Cerebellar cortex (tissue), 1 donor: Measurements from ENCODE around the gene NDST1.
A peak's percentile ranks its signal among the peaks of the same experiment; 100 is the strongest.

Experiments used
- DNase-seq: peaks from one replicate; pipeline ENCODE4 v3.0.0-alpha.2; 2015; ENCODE audit warnings: low spot score

The NDST1 gene

GRCh38 chr5:150544611-150545219 lies 36.8 kb downstream of the NDST1 start:
- peak; percentile 65 for DNase-seq

- no peak for DNase-seq
Measured at GRCh38 chr5:150545246-150545645, 37.3 kb downstream of the NDST1 start.

GRCh38 chr5:150548123-150548522 lies 40.2 kb downstream of the NDST1 start:
- no peak for DNase-seq

GRCh38 chr5:150549735-150550134 lies 41.8 kb downstream of the NDST1 start:
- no peak for DNase-seq

GRCh38 chr5:150550286-150550685 lies 42.4 kb downstream of the NDST1 start:
- no peak for DNase-seq

- no peak for DNase-seq
Measured at GRCh38 chr5:150551066-150551465, 43.1 kb downstream of the NDST1 start.

- DNase-seq: no peak
Measured at GRCh38 chr5:150553402-150553801, 45.5 kb downstream of the NDST1 start.

GRCh38 chr5:150553911-150554310 lies 46.0 kb downstream of the NDST1 start:
- DNase-seq: no peak

- no peak for DNase-seq
Measured at GRCh38 chr5:150554857-150555256, 46.9 kb downstream of the NDST1 start.

GRCh38 chr5:150556106-150556505 lies 48.2 kb downstream of the NDST1 start:
- no peak for DNase-seq

- no peak for DNase-seq
Measured at GRCh38 chr5:150556859-150557508, 49.1 kb downstream of the NDST1 start.

- no peak for DNase-seq
Measured at GRCh38 chr5:150557509-150557872, 49.6 kb downstream of the NDST1 start.

- no peak for DNase-seq
Measured at GRCh38 chr5:150558088-150558621, 50.2 kb downstream of the NDST1 start.

GRCh38 chr5:150559088-150559487 lies 51.2 kb downstream of the NDST1 start:
- no peak for DNase-seq

GRCh38 chr5:150559701-150560100 lies 51.8 kb downstream of the NDST1 start:
- DNase-seq: no peak

GRCh38 chr5:150560401-150561191 lies 52.7 kb downstream of the NDST1 start:
- DNase-seq: peak; percentile 89

GRCh38 chr5:150561192-150561512 lies 53.2 kb downstream of the NDST1 start:
- no peak for DNase-seq

- no peak for DNase-seq
Measured at GRCh38 chr5:150561571-150562275, 53.8 kb downstream of the NDST1 start.

GRCh38 chr5:150562832-150563231 lies 54.9 kb downstream of the NDST1 start:
- peak; percentile 46 for DNase-seq

GRCh38 chr5:150565868-150566267 lies 57.9 kb downstream of the NDST1 start:
- DNase-seq: no peak

- no peak for DNase-seq
Measured at GRCh38 chr5:150567031-150567717, 59.2 kb downstream of the NDST1 start.

- DNase-seq: no peak
Measured at GRCh38 chr5:150568663-150569062, 60.7 kb downstream of the NDST1 start.
